SK-N-SH (cell line): Measurements from ENCODE around the gene CUL7.

Source experiments
- CHD2 ChIP-seq: fragments of 150-350 bp; IDR thresholded peaks from 2 replicates; pipeline ENCODE4 v1.6.1; 2018; ENCODE audit warnings: low read length; ENCODE audit not compliant: partially characterized antibody
- EP300 ChIP-seq, 2 experiments: IDR thresholded peaks; 2 replicates each; pipeline versions ENCODE4 v1.4.0 to v1.6.1; 2012; ENCODE audit warnings: borderline replicate concordance in 1 of 2, low read depth in 1 of 2, low read length in 1 of 2
- FOSL2 ChIP-seq: IDR thresholded peaks from 2 replicates; pipeline ENCODE4 v1.4.0; 2012; ENCODE audit warnings: low read depth, mild to moderate bottlenecking, moderate library complexity, borderline replicate concordance
- FOXJ3 ChIP-seq: sonication (generic); formaldehyde crosslinking; IDR thresholded peaks from 2 replicates; pipeline ENCODE4 v1.5.1; 2020; ENCODE audit warnings: mild to moderate bottlenecking, missing genetic modification reagents
- POLR2AphosphoS5 ChIP-seq: IDR thresholded peaks from 2 replicates; pipeline ENCODE4 v1.6.1; 2012; ENCODE audit warnings: low read depth, low read length
- RAD21 ChIP-seq: IDR thresholded peaks from 2 replicates; pipeline ENCODE4 v1.6.1; 2012; ENCODE audit warnings: mild to moderate bottlenecking, low read length
- RFX5 ChIP-seq: IDR thresholded peaks from 2 replicates; pipeline ENCODE4 v1.6.1; 2012; ENCODE audit warnings: mild to moderate bottlenecking, improper control_type of control experiment, low read length
- SMC3 ChIP-seq: IDR thresholded peaks from 2 replicates; pipeline ENCODE4 v1.6.1; 2012; ENCODE audit warnings: low read depth, low read length, improper control_type of control experiment
- TF ChIP-seq, protein P1 (sequence below): fragments of 200-600 bp; sonication (generic); IDR thresholded peaks from 2 replicates; pipeline ENCODE4 v1.6.1; 2017; ENCODE audit warnings: antibody characterized with exemption, mild to moderate bottlenecking, moderate library complexity
- TF ChIP-seq, protein P2 (sequence below): IDR thresholded peaks from 2 replicates; pipeline ENCODE4 v1.4.0; 2012; ENCODE audit warnings: low read depth
- TF ChIP-seq, protein P3 (sequence below): fragments of 150-350 bp; IDR thresholded peaks from 2 replicates; pipeline ENCODE4 v1.6.1; 2016; ENCODE audit warnings: mild to moderate bottlenecking, low read depth, low read length
- TF ChIP-seq, protein P4 (sequence below): IDR thresholded peaks from 2 replicates; pipeline ENCODE4 v1.6.1; 2012; ENCODE audit warnings: mild to moderate bottlenecking, low read depth, low read length, moderate library complexity
- TF ChIP-seq, protein P5 (sequence below): fragments of 150-350 bp; IDR thresholded peaks from 2 replicates; pipeline ENCODE4 v1.6.1; 2017; ENCODE audit warnings: antibody characterized with exemption, low read length, low read depth, borderline replicate concordance

DNA sequence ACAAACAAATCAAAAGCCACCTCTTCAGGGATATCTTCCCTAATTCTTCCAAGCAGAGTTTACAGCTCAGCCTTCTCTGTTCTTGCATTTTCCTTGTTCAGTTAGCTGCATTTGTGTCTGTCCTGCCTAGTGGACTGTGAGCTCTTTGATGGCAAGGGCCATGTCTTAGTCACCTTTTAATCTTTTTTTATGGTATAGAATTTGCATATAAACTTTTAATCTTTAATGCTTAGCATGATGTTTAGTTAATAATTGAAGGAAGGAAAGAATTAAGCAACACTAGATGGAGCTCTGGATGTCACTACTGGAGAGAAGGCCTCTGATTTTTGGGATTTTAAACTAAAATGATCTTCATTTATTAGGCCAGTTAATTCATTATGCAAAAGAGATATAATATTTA is 57.1 kb downstream of the CUL7 start:
- TF ChIP-seq, protein P1, sequence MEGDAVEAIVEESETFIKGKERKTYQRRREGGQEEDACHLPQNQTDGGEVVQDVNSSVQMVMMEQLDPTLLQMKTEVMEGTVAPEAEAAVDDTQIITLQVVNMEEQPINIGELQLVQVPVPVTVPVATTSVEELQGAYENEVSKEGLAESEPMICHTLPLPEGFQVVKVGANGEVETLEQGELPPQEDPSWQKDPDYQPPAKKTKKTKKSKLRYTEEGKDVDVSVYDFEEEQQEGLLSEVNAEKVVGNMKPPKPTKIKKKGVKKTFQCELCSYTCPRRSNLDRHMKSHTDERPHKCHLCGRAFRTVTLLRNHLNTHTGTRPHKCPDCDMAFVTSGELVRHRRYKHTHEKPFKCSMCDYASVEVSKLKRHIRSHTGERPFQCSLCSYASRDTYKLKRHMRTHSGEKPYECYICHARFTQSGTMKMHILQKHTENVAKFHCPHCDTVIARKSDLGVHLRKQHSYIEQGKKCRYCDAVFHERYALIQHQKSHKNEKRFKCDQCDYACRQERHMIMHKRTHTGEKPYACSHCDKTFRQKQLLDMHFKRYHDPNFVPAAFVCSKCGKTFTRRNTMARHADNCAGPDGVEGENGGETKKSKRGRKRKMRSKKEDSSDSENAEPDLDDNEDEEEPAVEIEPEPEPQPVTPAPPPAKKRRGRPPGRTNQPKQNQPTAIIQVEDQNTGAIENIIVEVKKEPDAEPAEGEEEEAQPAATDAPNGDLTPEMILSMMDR, result peak; percentile 30
- TF ChIP-seq, protein P2, sequence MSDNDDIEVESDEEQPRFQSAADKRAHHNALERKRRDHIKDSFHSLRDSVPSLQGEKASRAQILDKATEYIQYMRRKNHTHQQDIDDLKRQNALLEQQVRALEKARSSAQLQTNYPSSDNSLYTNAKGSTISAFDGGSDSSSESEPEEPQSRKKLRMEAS, result no peak
- TF ChIP-seq POLR2AphosphoS5 (no peak), EP300 (IDR thresholded peaks at IDR 0.05; ENCODE audit: borderline replicate concordance in 1 of 2, low read depth in 1 of 2, low read length in 1 of 2) (no peak), SMC3 (no peak), CHD2 (no peak), RFX5 (no peak), RAD21 (no peak), FOXJ3 (CRISPR knock-in tag) (no peak), FOSL2 (no peak)
- TF ChIP-seq, protein P3, sequence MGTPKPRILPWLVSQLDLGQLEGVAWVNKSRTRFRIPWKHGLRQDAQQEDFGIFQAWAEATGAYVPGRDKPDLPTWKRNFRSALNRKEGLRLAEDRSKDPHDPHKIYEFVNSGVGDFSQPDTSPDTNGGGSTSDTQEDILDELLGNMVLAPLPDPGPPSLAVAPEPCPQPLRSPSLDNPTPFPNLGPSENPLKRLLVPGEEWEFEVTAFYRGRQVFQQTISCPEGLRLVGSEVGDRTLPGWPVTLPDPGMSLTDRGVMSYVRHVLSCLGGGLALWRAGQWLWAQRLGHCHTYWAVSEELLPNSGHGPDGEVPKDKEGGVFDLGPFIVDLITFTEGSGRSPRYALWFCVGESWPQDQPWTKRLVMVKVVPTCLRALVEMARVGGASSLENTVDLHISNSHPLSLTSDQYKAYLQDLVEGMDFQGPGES, result no peak
- TF ChIP-seq, protein P4, sequence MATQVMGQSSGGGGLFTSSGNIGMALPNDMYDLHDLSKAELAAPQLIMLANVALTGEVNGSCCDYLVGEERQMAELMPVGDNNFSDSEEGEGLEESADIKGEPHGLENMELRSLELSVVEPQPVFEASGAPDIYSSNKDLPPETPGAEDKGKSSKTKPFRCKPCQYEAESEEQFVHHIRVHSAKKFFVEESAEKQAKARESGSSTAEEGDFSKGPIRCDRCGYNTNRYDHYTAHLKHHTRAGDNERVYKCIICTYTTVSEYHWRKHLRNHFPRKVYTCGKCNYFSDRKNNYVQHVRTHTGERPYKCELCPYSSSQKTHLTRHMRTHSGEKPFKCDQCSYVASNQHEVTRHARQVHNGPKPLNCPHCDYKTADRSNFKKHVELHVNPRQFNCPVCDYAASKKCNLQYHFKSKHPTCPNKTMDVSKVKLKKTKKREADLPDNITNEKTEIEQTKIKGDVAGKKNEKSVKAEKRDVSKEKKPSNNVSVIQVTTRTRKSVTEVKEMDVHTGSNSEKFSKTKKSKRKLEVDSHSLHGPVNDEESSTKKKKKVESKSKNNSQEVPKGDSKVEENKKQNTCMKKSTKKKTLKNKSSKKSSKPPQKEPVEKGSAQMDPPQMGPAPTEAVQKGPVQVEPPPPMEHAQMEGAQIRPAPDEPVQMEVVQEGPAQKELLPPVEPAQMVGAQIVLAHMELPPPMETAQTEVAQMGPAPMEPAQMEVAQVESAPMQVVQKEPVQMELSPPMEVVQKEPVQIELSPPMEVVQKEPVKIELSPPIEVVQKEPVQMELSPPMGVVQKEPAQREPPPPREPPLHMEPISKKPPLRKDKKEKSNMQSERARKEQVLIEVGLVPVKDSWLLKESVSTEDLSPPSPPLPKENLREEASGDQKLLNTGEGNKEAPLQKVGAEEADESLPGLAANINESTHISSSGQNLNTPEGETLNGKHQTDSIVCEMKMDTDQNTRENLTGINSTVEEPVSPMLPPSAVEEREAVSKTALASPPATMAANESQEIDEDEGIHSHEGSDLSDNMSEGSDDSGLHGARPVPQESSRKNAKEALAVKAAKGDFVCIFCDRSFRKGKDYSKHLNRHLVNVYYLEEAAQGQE, result no peak
- TF ChIP-seq, protein P5, sequence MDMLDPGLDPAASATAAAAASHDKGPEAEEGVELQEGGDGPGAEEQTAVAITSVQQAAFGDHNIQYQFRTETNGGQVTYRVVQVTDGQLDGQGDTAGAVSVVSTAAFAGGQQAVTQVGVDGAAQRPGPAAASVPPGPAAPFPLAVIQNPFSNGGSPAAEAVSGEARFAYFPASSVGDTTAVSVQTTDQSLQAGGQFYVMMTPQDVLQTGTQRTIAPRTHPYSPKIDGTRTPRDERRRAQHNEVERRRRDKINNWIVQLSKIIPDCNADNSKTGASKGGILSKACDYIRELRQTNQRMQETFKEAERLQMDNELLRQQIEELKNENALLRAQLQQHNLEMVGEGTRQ, result no peak
